NCI-H2171 (cell line): ENCODE data around the gene MPHOSPH8.
"Not testable (repeated sequence)": the region's sequence is repeated elsewhere in the genome, so short reads cannot be mapped to it uniquely, and the experiment has no call there.

Experiments used
- DNase-seq: peaks from one replicate; lab custom pipeline; 2025; lab: John Stamatoyannopoulos, UW

Gene MPHOSPH8

GRCh38 chr13:19632915-19633478 is 462 bp upstream of the MPHOSPH8 start:
- DNase-seq: no peak

GRCh38 chr13:19634256-19634740 is 839 bp downstream of the MPHOSPH8 start:
- DNase-seq: no peak

GRCh38 chr13:19635926-19636325 is 2.5 kb downstream of the MPHOSPH8 start:
- DNase-seq: not testable (repeated sequence)

GRCh38 chr13:19643652-19644051 is 10.2 kb downstream of the MPHOSPH8 start:
- no peak for DNase-seq

GRCh38 chr13:19645000-19645399 is 11.5 kb downstream of the MPHOSPH8 start:
- no peak for DNase-seq

- DNase-seq: no peak
Measured at GRCh38 chr13:19646063-19646462, 12.6 kb downstream of the MPHOSPH8 start.

- no peak for DNase-seq
Measured at GRCh38 chr13:19650742-19651141, 17.3 kb downstream of the MPHOSPH8 start.

GRCh38 chr13:19657872-19658591 is 24.6 kb downstream of the MPHOSPH8 start:
- no peak for DNase-seq

- no peak for DNase-seq
Measured at GRCh38 chr13:19658831-19659230, 25.4 kb downstream of the MPHOSPH8 start.

- no peak for DNase-seq
Measured at GRCh38 chr13:19661126-19661525, 27.7 kb downstream of the MPHOSPH8 start.

GRCh38 chr13:19661561-19661960 is 28.1 kb downstream of the MPHOSPH8 start:
- no peak for DNase-seq

GRCh38 chr13:19663416-19663979 is 30.0 kb downstream of the MPHOSPH8 start:
- no peak for DNase-seq

GRCh38 chr13:19664481-19665230 is 31.2 kb downstream of the MPHOSPH8 start:
- no peak for DNase-seq

- no peak for DNase-seq
Measured at GRCh38 chr13:19665427-19665859, 32.0 kb downstream of the MPHOSPH8 start.

GRCh38 chr13:19668778-19669177 is 35.3 kb downstream of the MPHOSPH8 start:
- no peak for DNase-seq

GRCh38 chr13:19670147-19670546 is 36.7 kb downstream of the MPHOSPH8 start:
- DNase-seq: no peak

GRCh38 chr13:19672990-19673389 is 39.5 kb downstream of the MPHOSPH8 start:
- DNase-seq: no peak

- no peak for DNase-seq
Measured at GRCh38 chr13:19673473-19674430, 40.3 kb downstream of the MPHOSPH8 start.

- DNase-seq: no peak
Measured at GRCh38 chr13:19674898-19675297, 41.4 kb downstream of the MPHOSPH8 start.

GRCh38 chr13:19676168-19676567 is 42.7 kb downstream of the MPHOSPH8 start:
- DNase-seq: no peak

- no peak for DNase-seq
Measured at GRCh38 chr13:19680751-19681150, 47.3 kb downstream of the MPHOSPH8 start.
